HepG2 (cell line): ENCODE measurements around the gene NEURL4. TPM values are rescaled to one million over a fixed set of nuclear protein-coding genes. Genes with fewer than 3 reads are reported as not detected.

Experiments
- ARNTL ChIP-seq: sonication (generic); formaldehyde crosslinking; IDR thresholded peaks from 2 replicates; pipeline ENCODE4 v1.4.0; 2020; ENCODE audit warnings: mild to moderate bottlenecking, missing genetic modification reagents
- polyA plus RNA-seq, 8 experiments: library from polyadenylated mRNA; depleted of rRNA in 3 of 8; stranded (reverse) in 7 of 8; unstranded in 1 of 8; fragments of >200 nt; fragmentation: Illumina TruSeq in 4 of 8; extraction: Trizol in 4 of 8; gene quantifications; 2 replicates each; pipeline versions ENCODE4 v1.2.1 to v1.2.3, GENCODE V29; 2011 to 2016; ENCODE audit warnings: low read depth in 4 of 8, missing spikeins in 1 of 8, mixed read lengths in 1 of 8; ENCODE audit not compliant: insufficient read depth in 1 of 8
- small RNA-seq, 3 experiments: library from RNA; depleted of rRNA; stranded (forward); fragments of <200 nt; gene quantifications; one replicate each; pipeline ENCODE3, GENCODE V24; 2012; ENCODE audit warnings: low read depth in 2 of 3, low replicate concordance in 1 of 3; ENCODE audit not compliant: insufficient read length in 3 of 3, insufficient read depth in 2 of 3
- total RNA-seq, 5 experiments: library from RNA; depleted of rRNA; stranded (reverse); fragments of >200 nt; fragmentation: Illumina TruSeq; extraction: Trizol; gene quantifications; 2 replicates each; pipeline ENCODE4 v1.2.3, GENCODE V29; 2016; ENCODE audit warnings: low read depth in 1 of 5
- TF ChIP-seq, protein P1 (sequence below): sonication (generic); formaldehyde crosslinking; IDR thresholded peaks from 2 replicates; pipeline ENCODE4 v1.4.0; 2020; ENCODE audit warnings: missing genetic modification reagents, borderline replicate concordance

NEURL4 gene
- total and polyA plus RNA-seq, 2 of the 13 experiments (the other 11 are each of a cell fraction or from before 2014, with no cell fraction given): 14.8 to 15.7 TPM

DNA sequence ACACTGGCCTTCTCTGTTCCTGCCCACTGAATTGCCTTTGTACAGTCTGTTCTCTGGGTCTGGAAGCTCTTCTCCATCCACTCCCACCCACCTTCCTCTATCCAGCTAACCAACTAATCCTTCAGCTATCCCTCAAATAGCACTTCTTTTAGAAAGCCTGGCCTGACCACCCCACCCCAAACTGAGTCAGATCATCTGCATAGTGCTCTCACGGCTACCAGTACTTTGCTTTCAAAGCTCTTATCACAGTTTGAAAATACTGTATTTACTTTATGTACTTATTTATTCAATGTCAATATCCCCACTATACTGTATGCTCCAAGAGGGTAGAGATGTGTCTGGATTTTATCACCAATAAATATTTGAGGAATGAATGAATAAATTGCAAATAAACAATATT, 62.4 kb downstream of the NEURL4 start (continued):
- TF ChIP-seq, protein P1, sequence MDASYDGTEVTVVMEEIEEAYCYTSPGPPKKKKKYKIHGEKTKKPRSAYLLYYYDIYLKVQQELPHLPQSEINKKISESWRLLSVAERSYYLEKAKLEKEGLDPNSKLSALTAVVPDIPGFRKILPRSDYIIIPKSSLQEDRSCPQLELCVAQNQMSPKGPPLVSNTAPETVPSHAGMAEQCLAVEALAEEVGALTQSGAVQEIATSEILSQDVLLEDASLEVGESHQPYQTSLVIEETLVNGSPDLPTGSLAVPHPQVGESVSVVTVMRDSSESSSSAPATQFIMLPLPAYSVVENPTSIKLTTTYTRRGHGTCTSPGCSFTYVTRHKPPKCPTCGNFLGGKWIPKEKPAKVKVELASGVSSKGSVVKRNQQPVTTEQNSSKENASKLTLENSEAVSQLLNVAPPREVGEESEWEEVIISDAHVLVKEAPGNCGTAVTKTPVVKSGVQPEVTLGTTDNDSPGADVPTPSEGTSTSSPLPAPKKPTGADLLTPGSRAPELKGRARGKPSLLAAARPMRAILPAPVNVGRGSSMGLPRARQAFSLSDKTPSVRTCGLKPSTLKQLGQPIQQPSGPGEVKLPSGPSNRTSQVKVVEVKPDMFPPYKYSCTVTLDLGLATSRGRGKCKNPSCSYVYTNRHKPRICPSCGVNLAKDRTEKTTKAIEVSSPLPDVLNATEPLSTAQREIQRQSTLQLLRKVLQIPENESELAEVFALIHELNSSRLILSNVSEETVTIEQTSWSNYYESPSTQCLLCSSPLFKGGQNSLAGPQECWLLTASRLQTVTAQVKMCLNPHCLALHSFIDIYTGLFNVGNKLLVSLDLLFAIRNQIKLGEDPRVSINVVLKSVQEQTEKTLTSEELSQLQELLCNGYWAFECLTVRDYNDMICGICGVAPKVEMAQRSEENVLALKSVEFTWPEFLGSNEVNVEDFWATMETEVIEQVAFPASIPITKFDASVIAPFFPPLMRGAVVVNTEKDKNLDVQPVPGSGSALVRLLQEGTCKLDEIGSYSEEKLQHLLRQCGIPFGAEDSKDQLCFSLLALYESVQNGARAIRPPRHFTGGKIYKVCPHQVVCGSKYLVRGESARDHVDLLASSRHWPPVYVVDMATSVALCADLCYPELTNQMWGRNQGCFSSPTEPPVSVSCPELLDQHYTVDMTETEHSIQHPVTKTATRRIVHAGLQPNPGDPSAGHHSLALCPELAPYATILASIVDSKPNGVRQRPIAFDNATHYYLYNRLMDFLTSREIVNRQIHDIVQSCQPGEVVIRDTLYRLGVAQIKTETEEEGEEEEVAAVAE (CRISPR knock-in tag): no peak
- no peak for TF ChIP-seq ARNTL (CRISPR knock-in tag)

Small RNA genes within 50 kb of the gene (small RNA-seq; reads per million reads assigned to genes)
- gene AC026954.2 (0 reads per million in 3 experiments), gene RF00019 (0 reads per million in 3 experiments)

Other genes with a start within 250 kb of the NEURL4 start
Only the 30 nearest of the 34 such genes appear.
- gene ASGR2, start 214.5 kb downstream of the NEURL4 start, total RNA-seq (2016; rRNA removed; fragmentation: Illumina TruSeq; extraction: Trizol): 142 and 320 TPM in 2 replicates
- gene ASGR2, start 214.5 kb downstream of the NEURL4 start, polyA plus RNA-seq (2011; rRNA removed): 754 and 762 TPM in 2 replicates
- 156 and 353 TPM in 2 replicates for gene ASGR1, start 150.0 kb downstream of the NEURL4 start, total RNA-seq (2016; rRNA removed; fragmentation: Illumina TruSeq; extraction: Trizol)
- gene ASGR1, start 150.0 kb downstream of the NEURL4 start, polyA plus RNA-seq (2011; rRNA removed): 796 and 885 TPM in 2 replicates
- 0.25 and 0.71 TPM in 2 replicates for gene DLG4, start 109.5 kb downstream of the NEURL4 start, total RNA-seq (2016; rRNA removed; fragmentation: Illumina TruSeq; extraction: Trizol)
- 3.9 and 4.3 TPM in 2 replicates for gene DLG4, start 109.5 kb downstream of the NEURL4 start, polyA plus RNA-seq (2011; rRNA removed)
- gene ACADVL, start 109.4 kb downstream of the NEURL4 start, total RNA-seq (2016; rRNA removed; fragmentation: Illumina TruSeq; extraction: Trizol): 106 and 219 TPM in 2 replicates
- gene ACADVL, start 109.4 kb downstream of the NEURL4 start, polyA plus RNA-seq (2011; rRNA removed): 412 and 521 TPM in 2 replicates
- gene DVL2, start 94.8 kb downstream of the NEURL4 start, total RNA-seq (2016; rRNA removed; fragmentation: Illumina TruSeq; extraction: Trizol): 27.2 and 38.2 TPM in 2 replicates
- gene DVL2, start 94.8 kb downstream of the NEURL4 start, polyA plus RNA-seq (2011; rRNA removed): 5.7 and 7.0 TPM in 2 replicates
- 33.2 and 37.5 TPM in 2 replicates for gene PHF23, start 89.9 kb downstream of the NEURL4 start, total RNA-seq (2016; rRNA removed; fragmentation: Illumina TruSeq; extraction: Trizol)
- gene PHF23, start 89.9 kb downstream of the NEURL4 start, polyA plus RNA-seq (2011; rRNA removed): 27.6 and 30.9 TPM in 2 replicates
- gene GABARAP, start 86.9 kb downstream of the NEURL4 start, total RNA-seq (2016; rRNA removed; fragmentation: Illumina TruSeq; extraction: Trizol): 161 and 239 TPM in 2 replicates
- 274 and 310 TPM in 2 replicates for gene GABARAP, start 86.9 kb downstream of the NEURL4 start, polyA plus RNA-seq (2011; rRNA removed)
- 19.8 and 32.0 TPM in 2 replicates for gene CTDNEP1, start 77.6 kb downstream of the NEURL4 start, total RNA-seq (2016; rRNA removed; fragmentation: Illumina TruSeq; extraction: Trizol)
- 118 and 126 TPM in 2 replicates for gene CTDNEP1, start 77.6 kb downstream of the NEURL4 start, polyA plus RNA-seq (2011; rRNA removed)
- gene ELP5, start 77.1 kb downstream of the NEURL4 start, total RNA-seq (2016; rRNA removed; fragmentation: Illumina TruSeq; extraction: Trizol): 68.0 and 69.8 TPM in 2 replicates
- 67.6 and 75.4 TPM in 2 replicates for gene ELP5, start 77.1 kb downstream of the NEURL4 start, polyA plus RNA-seq (2011; rRNA removed)
- not detected in 2 replicates for gene CLDN7, start 66.9 kb downstream of the NEURL4 start, total RNA-seq (2016; rRNA removed; fragmentation: Illumina TruSeq; extraction: Trizol)
- not detected in 2 replicates for gene CLDN7, start 66.9 kb downstream of the NEURL4 start, polyA plus RNA-seq (2011; rRNA removed)
- 2.6 and 5.8 TPM in 2 replicates for gene SLC2A4, start 47.6 kb downstream of the NEURL4 start, total RNA-seq (2016; rRNA removed; fragmentation: Illumina TruSeq; extraction: Trizol)
- 4.9 and 6.3 TPM in 2 replicates for gene SLC2A4, start 47.6 kb downstream of the NEURL4 start, polyA plus RNA-seq (2011; rRNA removed)
- gene YBX2, start 34.7 kb downstream of the NEURL4 start, total RNA-seq (2016; rRNA removed; fragmentation: Illumina TruSeq; extraction: Trizol): 0.22 TPM in 1 of 2 replicates, not detected in the other
- gene YBX2, start 34.7 kb downstream of the NEURL4 start, polyA plus RNA-seq (2011; rRNA removed): 0.12 TPM in 2 replicates
- 319 and 367 TPM in 2 replicates for gene EIF5A, start 21.7 kb downstream of the NEURL4 start, total RNA-seq (2016; rRNA removed; fragmentation: Illumina TruSeq; extraction: Trizol)
- 280 and 337 TPM in 2 replicates for gene EIF5A, start 21.7 kb downstream of the NEURL4 start, polyA plus RNA-seq (2011; rRNA removed)
- 43.8 and 58.0 TPM in 2 replicates for gene GPS2, start 14.0 kb downstream of the NEURL4 start, total RNA-seq (2016; rRNA removed; fragmentation: Illumina TruSeq; extraction: Trizol)
- gene GPS2, start 14.0 kb downstream of the NEURL4 start, polyA plus RNA-seq (2011; rRNA removed): 48.0 and 59.4 TPM in 2 replicates
- 1.3 TPM in 1 of 2 replicates, not detected in the other for gene ACAP1, start 7.2 kb upstream of the NEURL4 start, total RNA-seq (2016; rRNA removed; fragmentation: Illumina TruSeq; extraction: Trizol)
- gene ACAP1, start 7.2 kb upstream of the NEURL4 start, polyA plus RNA-seq (2011; rRNA removed): 2.5 and 3.1 TPM in 2 replicates
- 1.3 and 1.6 TPM in 2 replicates for gene KCTD11, start 22.8 kb upstream of the NEURL4 start, total RNA-seq (2016; rRNA removed; fragmentation: Illumina TruSeq; extraction: Trizol)
- 2.6 and 3.1 TPM in 2 replicates for gene KCTD11, start 22.8 kb upstream of the NEURL4 start, polyA plus RNA-seq (2011; rRNA removed)
- gene TMEM95, start 25.8 kb upstream of the NEURL4 start, total RNA-seq (2016; rRNA removed; fragmentation: Illumina TruSeq; extraction: Trizol): not detected in 2 replicates
- gene TMEM95, start 25.8 kb upstream of the NEURL4 start, polyA plus RNA-seq (2011; rRNA removed): not detected in 2 replicates
- 1.7 and 2.0 TPM in 2 replicates for gene TNK1, start 51.8 kb upstream of the NEURL4 start, total RNA-seq (2016; rRNA removed; fragmentation: Illumina TruSeq; extraction: Trizol)
- 3.5 and 3.7 TPM in 2 replicates for gene TNK1, start 51.8 kb upstream of the NEURL4 start, polyA plus RNA-seq (2011; rRNA removed)
- 5.6 and 6.0 TPM in 2 replicates for gene PLSCR3, start 65.2 kb upstream of the NEURL4 start, total RNA-seq (2016; rRNA removed; fragmentation: Illumina TruSeq; extraction: Trizol)
- gene PLSCR3, start 65.2 kb upstream of the NEURL4 start, polyA plus RNA-seq (2011; rRNA removed): 6.1 and 6.2 TPM in 2 replicates
- 231 and 246 TPM in 2 replicates for gene TMEM256, start 74.8 kb upstream of the NEURL4 start, total RNA-seq (2016; rRNA removed; fragmentation: Illumina TruSeq; extraction: Trizol)
- 240 and 252 TPM in 2 replicates for gene TMEM256, start 74.8 kb upstream of the NEURL4 start, polyA plus RNA-seq (2011; rRNA removed)
- 1.4 and 1.9 TPM in 2 replicates for gene NLGN2, start 78.5 kb upstream of the NEURL4 start, total RNA-seq (2016; rRNA removed; fragmentation: Illumina TruSeq; extraction: Trizol)
- 11.0 and 15.1 TPM in 2 replicates for gene NLGN2, start 78.5 kb upstream of the NEURL4 start, polyA plus RNA-seq (2011; rRNA removed)
- not detected in 2 replicates for gene SPEM1, start 91.0 kb upstream of the NEURL4 start, total RNA-seq (2016; rRNA removed; fragmentation: Illumina TruSeq; extraction: Trizol)
- not detected in 2 replicates for gene SPEM1, start 91.0 kb upstream of the NEURL4 start, polyA plus RNA-seq (2011; rRNA removed)
- not detected in 2 replicates for gene SPEM2, start 96.3 kb upstream of the NEURL4 start, total RNA-seq (2016; rRNA removed; fragmentation: Illumina TruSeq; extraction: Trizol)
- not detected in 2 replicates for gene SPEM2, start 96.3 kb upstream of the NEURL4 start, polyA plus RNA-seq (2011; rRNA removed)
- gene SPEM3, start 99.5 kb upstream of the NEURL4 start, total RNA-seq (2016; rRNA removed; fragmentation: Illumina TruSeq; extraction: Trizol): not detected in 2 replicates
- not detected in 2 replicates for gene SPEM3, start 99.5 kb upstream of the NEURL4 start, polyA plus RNA-seq (2011; rRNA removed)
- gene TMEM102, start 106.1 kb upstream of the NEURL4 start, total RNA-seq (2016; rRNA removed; fragmentation: Illumina TruSeq; extraction: Trizol): 2.0 and 3.1 TPM in 2 replicates
- gene TMEM102, start 106.1 kb upstream of the NEURL4 start, polyA plus RNA-seq (2011; rRNA removed): 1.6 and 2.8 TPM in 2 replicates
- 0.20 and 0.55 TPM in 2 replicates for gene FGF11, start 110.2 kb upstream of the NEURL4 start, total RNA-seq (2016; rRNA removed; fragmentation: Illumina TruSeq; extraction: Trizol)
- gene FGF11, start 110.2 kb upstream of the NEURL4 start, polyA plus RNA-seq (2011; rRNA removed): 7.0 and 7.6 TPM in 2 replicates
- 3.6 and 5.4 TPM in 2 replicates for gene CHRNB1, start 115.7 kb upstream of the NEURL4 start, total RNA-seq (2016; rRNA removed; fragmentation: Illumina TruSeq; extraction: Trizol)
- 33.7 and 39.6 TPM in 2 replicates for gene CHRNB1, start 115.7 kb upstream of the NEURL4 start, polyA plus RNA-seq (2011; rRNA removed)
- 3.3 and 4.3 TPM in 2 replicates for gene ZBTB4, start 150.3 kb upstream of the NEURL4 start, total RNA-seq (2016; rRNA removed; fragmentation: Illumina TruSeq; extraction: Trizol)
- gene ZBTB4, start 150.3 kb upstream of the NEURL4 start, polyA plus RNA-seq (2011; rRNA removed): 7.4 and 7.9 TPM in 2 replicates
- gene SLC35G6, start 152.1 kb upstream of the NEURL4 start, total RNA-seq (2016; rRNA removed; fragmentation: Illumina TruSeq; extraction: Trizol): 0.07 TPM in 1 of 2 replicates, not detected in the other
- gene SLC35G6, start 152.1 kb upstream of the NEURL4 start, polyA plus RNA-seq (2011; rRNA removed): 0.04 TPM in 1 of 2 replicates, not detected in the other
- 17.8 and 63.2 TPM in 2 replicates for gene POLR2A, start 155.0 kb upstream of the NEURL4 start, total RNA-seq (2016; rRNA removed; fragmentation: Illumina TruSeq; extraction: Trizol)
- 17.2 and 18.3 TPM in 2 replicates for gene POLR2A, start 155.0 kb upstream of the NEURL4 start, polyA plus RNA-seq (2011; rRNA removed)